Sigmoid colon (tissue), 4 donors: Measurements from ENCODE around the gene SERF2.

Experiments
- CTCF ChIP-seq, 4 experiments: fragments of 450-650 bp in 3 of 4; fragments of 200-600 bp in 1 of 4; IDR thresholded peaks; one replicate each; pipeline ENCODE4 v1.5.1; 2016 to 2019; ENCODE audit warnings: antibody characterized with exemption in 4 of 4, mild to moderate bottlenecking in 3 of 4, moderate library complexity in 2 of 4
- POLR2A ChIP-seq, 2 donors: fragments of 450-650 bp; IDR thresholded peaks; one replicate each; pipeline ENCODE4 v1.6.1; 2016; ENCODE audit warnings: antibody characterized with exemption in 2 of 2, mild to moderate bottlenecking in 2 of 2, moderate library complexity in 2 of 2
- POLR2AphosphoS5 ChIP-seq, 4 donors: sonication (generic); formaldehyde crosslinking; IDR thresholded peaks; one replicate each; pipeline ENCODE4 v1.6.1; 2017; ENCODE audit warnings: antibody characterized with exemption in 4 of 4

GRCh38 chr15:43808960-43809678 is 17.0 kb downstream of the SERF2 start:
- no peak for TF ChIP-seq CTCF (IDR thresholded peaks at IDR 0.05)
- no peak for TF ChIP-seq POLR2A (IDR thresholded peaks at IDR 0.05)
- TF ChIP-seq POLR2AphosphoS5 (IDR thresholded peaks at IDR 0.05): no peak
